ENCODE results near the gene RGS9. TPM values are rescaled to one million over a fixed set of nuclear protein-coding genes. Genes with fewer than 3 reads are reported as not detected.
A peak's percentile ranks its signal among the peaks of the same experiment; 100 is the strongest.

The RGS9 gene
- total and polyA plus RNA-seq, 10 of the 15 experiments (the other 5 are each of a cell fraction or from before 2014, with no cell fraction given): 1.1 to 10.6 (median 5.6) TPM

DNA sequence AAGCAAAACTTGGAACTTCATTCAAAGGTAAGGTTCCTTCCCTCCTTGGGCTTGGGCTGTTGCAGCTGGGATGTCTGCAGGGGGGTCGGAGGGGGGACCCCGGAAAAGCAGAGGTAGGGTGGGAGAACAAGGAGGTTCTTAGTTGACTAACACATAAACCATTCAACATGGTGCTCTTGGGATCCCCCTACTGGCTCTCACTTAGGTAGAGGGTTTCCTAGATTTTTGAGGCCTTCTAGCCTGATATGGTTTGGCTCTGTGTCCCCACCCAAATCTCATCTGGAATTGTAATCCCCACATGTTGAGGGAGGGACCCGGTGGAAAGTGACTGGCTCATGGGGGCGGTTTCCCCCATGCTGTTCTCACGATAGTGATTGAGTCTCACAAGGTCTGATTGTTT, 93.9 kb downstream of the RGS9 start:
- Histone ChIP-seq H3K4me1 (ENCODE audit: control insufficient read depth, insufficient read depth, low read length) (peaks cover 20% of the 10 kb centered on the region), H3K27me3 (replicated peaks in 1 of 2; ENCODE audit: control insufficient read depth in 2 of 2, insufficient read depth in 2 of 2, low read length in 1 of 2) (no peaks in the 10 kb centered on the region), H3K27ac (ENCODE audit: control insufficient read depth, insufficient read depth) (no peak overlapping the region), H3K9me3 (replicated peaks; ENCODE audit: control insufficient read depth, insufficient read depth, low read length) (no peaks in the 10 kb centered on the region; the same call in 2 of the 3 replicates), H3K4me3 (no peak overlapping the region), H3K9ac (ENCODE audit: control insufficient read depth, insufficient read depth, low read length) (no peak overlapping the region), H2AFZ (ENCODE audit: control insufficient read depth, low read depth, low read length) (no peak overlapping the region), H3K36me3 (ENCODE audit: control insufficient read depth in 2 of 2, insufficient read depth in 2 of 2, low read length in 1 of 2) (no peaks in the 10 kb centered on the region; a peak in 1 of 4 replicates), H3K79me2 (ENCODE audit: control insufficient read depth, insufficient read depth, low read length) (no peaks in the 10 kb centered on the region), H3K4me2 (ENCODE audit: control insufficient read depth, insufficient read depth) (no peak overlapping the region), H4K20me1 (ENCODE audit: control insufficient read depth, insufficient read depth) (no peaks in the 10 kb centered on the region)
- BruUV-seq (replicated peaks): no TSS peak
- in situ Hi-C loops (cut with MboI) (loop anchor here (5.0 kb wide), 2 partner anchors 326 to 936 kb away; no protein-coding TSS in a partner anchor), intact Hi-C loops (cut with micrococcal nuclease; ENCODE audit: unreplicated experiment) (loop anchor here (1.0 to 10.0 kb wide), 4 partner anchors 326 to 934 kb away; no protein-coding TSS in a partner anchor)
- TF ChIP-seq CTCF (IDR thresholded peaks at IDR 0.05 in 2 of 3, conservative IDR thresholded peaks at IDR 0.05 in 1 of 3; ENCODE audit: control insufficient read depth in 2 of 3, extremely low read depth in 1 of 3, insufficient read depth in 1 of 3, low read depth in 3 of 3, low read length in 3 of 3) (0 out of 6 replicates have a peak, but pooled peaks of 2 of the 3 experiments have one; percentile 1 to 23), NR2F1 (conservative IDR thresholded peaks at IDR 0.05) (no peak), IKZF2 (IDR thresholded peaks at IDR 0.05) (no peak)
- no peak for DNase-seq (ENCODE audit: low read depth, low spot score)
- 19% methylated on average over 5 of the region's 5 CpGs for WGBS (ENCODE audit: insufficient coverage, insufficient replicate concordance, low lambda C conversion rate, missing lambda C conversion rate)
- POLR2A ChIA-PET: no interaction called here
- RAD21 ChIA-PET (ENCODE audit: unreplicated experiment): interaction anchor here (1.0 to 2.2 kb wide), 5 partner anchors 63 to 934 kb away, joined by 4 to 31 read pairs (median 5); no protein-coding TSS in a partner anchor
- CTCF ChIA-PET: interaction anchor here (0.5 to 4.8 kb wide), 18 partner anchors 9 to 1443 kb away, joined by 3 to 60 read pairs (median 5); no protein-coding TSS in a partner anchor
- no peak for ATAC-seq
- FAIRE-seq: no peak
- SMC1A ChIA-PET (ENCODE audit: uncharacterized antibody, unreplicated experiment): interaction anchor here (0.7 to 3.3 kb wide), 7 partner anchors 12 to 934 kb away, joined by 3 to 20 read pairs (median 4); no protein-coding TSS in a partner anchor

All from GM12878 (cell line).